Fibroblast of skin of left quadriceps (primary cell): ENCODE data around the gene KRTAP10-6.
"Not testable (repeated sequence)": the region's sequence is repeated elsewhere in the genome, so short reads cannot be mapped to it uniquely, and the experiment has no call there.

ENCODE experiments used
- DNase-seq, 2 experiments: peaks; one replicate each; pipeline ENCODE4 v3.0.0-alpha.2; 2013; ENCODE audit warnings: low read depth in 2 of 2

Gene KRTAP10-6

DNA sequence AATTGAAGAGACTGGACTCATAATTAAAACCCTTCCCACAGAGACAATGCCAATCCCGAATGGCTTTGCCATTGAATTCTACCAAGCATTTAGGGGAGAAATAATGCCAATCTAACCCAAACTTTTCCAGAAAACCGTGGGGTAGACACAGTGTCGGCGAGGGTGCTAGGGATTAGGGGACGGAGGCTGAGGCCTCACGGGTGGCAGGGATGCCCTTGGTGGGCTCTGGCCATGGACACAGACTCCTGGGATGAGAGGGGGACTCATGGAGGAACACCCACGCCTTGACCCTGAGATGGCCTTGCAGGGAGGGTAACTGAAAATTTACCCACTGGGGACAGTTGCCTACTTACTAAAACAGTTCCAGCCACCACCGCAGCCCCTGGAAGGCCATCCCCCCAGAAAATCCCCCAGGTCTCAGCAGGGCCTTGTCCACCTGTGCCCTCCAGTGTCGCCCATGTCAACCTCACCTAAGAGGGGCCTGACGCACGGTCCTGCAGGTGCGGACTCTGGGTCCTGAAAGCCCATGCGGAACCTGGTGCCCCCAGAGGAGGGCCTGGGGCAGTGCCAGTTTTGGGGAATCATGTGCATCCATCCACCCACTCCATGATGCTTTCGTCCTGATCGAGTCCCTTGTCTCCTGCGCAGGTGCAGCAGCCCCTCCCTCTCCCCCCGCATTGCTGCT, 13.8 kb downstream of the KRTAP10-6 start:
- no peak for DNase-seq

DNA sequence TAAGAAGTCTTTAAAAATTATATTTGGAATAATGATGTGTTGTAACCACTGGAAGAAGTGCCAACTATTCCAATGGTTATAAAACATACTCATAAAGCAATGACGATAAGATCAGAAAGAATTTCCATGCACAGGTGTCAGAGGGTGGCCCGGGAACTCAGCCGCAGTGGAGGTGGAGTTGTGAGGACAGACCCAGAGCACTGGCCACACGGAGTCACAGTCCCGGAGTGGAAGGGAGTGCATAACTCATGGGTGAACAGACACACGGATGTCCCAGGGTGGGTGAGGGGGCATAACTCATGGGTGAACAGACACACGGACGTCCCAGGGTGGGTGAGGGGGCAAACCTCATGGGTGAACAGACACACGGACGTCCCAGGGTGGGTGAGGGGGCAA, 16.3 kb downstream of the KRTAP10-6 start:
- no peak for DNase-seq

DNA sequence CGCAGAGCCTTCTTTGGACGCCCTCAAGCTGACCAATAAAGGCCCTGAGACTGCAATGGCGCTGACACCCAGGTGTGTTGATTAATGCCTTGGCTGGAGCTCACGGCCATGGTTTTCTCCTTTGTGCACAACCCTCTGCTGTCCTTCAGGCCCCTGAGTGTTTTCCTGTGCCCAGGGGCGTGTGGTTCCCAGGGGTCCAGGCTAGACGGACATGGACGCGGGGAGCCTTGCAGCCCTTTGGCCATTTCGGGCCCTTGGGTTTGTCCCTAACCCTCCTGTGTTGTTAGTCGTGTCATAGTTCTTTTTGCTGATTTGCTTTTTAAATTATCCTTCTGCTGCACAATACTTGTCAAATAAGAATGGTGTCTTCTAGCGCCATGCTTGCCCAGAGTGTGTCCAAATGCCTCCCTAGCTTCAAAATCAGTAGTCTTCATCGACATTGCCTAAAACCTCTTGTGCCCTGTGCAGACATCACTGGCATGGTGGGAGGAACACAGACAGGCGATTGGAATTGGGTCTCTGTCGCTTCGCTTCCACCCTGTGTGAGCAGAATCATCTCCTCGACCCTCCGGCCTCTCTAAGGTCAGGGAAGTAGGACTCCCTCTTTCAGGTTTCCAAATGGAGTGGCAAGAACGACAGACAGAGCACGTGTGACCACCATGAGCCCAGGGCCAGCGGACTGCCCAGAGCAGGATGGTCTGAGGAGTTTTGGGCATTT, 16.8 kb downstream of the KRTAP10-6 start:
- DNase-seq: no peak

DNA sequence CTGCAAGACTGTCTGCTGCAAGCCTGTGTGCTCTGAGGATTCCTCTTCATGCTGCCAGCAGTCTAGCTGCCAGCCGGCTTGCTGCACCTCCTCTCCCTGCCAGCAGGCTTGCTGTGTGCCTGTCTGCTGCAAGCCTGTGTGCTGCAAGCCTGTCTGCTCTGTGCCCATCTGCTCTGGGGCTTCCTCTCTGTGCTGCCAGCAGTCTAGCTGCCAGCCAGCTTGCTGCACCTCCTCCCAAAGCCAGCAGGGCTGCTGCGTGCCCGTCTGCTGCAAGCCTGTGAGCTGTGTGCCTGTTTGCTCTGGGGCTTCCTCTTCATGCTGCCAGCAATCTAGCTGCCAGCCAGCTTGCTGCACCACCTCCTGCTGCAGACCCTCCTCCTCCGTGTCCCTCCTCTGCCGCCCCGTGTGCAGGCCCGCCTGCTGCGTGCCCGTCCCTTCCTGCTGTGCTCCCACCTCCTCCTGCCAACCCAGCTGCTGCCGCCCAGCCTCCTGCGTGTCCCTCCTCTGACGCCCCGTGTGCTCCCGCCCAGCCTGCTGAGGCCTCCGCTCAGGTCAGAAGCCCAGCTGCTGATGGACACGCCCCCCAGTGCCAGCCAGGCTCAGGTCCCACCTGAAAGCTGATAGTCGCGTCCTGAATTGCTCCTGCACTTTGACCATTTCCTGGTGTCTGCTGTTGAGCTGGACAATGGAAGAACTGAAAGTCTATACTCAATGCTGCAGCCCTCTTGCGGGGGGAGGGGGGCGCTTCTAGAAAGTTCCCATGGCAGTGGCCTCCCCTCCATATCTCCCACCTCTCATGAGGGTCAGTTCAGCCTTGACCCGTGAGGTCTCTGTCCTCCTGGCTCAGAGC, 17.6 kb downstream of the KRTAP10-6 start:
- DNase-seq: no peak

DNA sequence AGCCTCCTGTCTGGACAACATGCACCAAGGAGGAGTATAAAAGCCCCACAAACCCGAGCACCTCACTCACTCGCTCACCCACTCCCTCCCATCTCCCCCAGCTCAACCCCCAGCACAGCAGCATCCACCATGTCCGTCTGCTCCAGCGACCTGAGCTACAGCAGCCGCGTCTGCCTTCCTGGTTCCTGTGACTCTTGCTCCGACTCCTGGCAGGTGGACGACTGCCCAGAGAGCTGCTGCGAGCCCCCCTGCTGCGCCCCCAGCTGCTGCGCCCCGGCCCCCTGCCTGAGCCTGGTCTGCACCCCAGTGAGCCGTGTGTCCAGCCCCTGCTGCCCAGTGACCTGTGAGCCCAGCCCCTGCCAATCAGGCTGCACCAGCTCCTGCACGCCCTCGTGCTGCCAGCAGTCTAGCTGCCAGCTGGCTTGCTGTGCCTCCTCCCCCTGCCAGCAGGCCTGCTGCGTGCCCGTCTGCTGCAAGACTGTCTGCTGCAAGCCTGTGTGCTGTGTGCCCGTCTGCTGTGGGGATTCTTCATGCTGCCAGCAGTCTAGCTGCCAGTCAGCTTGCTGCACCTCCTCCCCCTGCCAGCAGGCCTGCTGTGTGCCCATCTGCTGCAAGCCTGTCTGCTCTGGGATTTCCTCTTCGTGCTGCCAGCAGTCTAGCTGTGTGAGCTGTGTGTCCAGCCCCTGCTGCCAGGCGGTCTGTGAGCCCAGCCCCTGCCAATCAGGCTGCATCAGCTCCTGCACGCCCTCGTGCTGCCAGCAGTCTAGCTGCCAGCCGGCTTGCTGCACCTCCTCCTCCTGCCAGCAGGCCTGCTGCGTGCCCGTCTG, 18.5 kb downstream of the KRTAP10-6 start, which contains the start of gene KRTAP10-4:
KRTAP10-4 (plus strand) TSS at position 100 of the 827 bp plus-strand sequence; CDS start at position 130, 30 bp downstream.
- DNase-seq: not testable (repeated sequence)

DNA sequence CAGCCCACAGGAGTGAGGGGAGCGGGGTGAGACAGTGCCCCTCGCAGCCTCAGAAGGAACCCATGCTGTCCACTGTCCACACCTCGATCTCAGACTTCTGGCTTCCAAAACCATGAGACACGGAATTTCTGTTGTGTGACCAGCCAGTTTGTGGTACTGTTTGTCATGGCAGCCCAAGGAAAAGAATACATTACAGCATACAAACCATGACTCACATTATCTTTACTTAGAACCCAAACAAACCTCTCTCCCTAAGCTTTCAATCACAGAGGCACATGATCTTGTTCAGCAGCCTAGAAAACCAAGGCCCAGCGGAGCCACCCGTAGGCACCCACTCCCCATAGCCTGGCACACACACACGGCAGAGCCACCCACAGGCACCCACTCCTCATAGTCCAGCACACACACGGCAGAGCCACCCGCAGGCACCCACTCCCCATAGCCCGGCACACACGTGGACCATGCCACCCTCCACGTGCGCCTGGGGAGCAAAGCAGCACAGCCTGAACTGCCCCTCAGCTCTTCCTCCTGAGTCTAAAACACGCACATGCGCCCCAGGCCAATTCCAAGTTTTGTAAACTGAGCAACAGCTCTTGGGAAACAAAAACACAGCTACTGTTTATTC, 19.2 kb downstream of the KRTAP10-6 start:
- no peak for DNase-seq

DNA sequence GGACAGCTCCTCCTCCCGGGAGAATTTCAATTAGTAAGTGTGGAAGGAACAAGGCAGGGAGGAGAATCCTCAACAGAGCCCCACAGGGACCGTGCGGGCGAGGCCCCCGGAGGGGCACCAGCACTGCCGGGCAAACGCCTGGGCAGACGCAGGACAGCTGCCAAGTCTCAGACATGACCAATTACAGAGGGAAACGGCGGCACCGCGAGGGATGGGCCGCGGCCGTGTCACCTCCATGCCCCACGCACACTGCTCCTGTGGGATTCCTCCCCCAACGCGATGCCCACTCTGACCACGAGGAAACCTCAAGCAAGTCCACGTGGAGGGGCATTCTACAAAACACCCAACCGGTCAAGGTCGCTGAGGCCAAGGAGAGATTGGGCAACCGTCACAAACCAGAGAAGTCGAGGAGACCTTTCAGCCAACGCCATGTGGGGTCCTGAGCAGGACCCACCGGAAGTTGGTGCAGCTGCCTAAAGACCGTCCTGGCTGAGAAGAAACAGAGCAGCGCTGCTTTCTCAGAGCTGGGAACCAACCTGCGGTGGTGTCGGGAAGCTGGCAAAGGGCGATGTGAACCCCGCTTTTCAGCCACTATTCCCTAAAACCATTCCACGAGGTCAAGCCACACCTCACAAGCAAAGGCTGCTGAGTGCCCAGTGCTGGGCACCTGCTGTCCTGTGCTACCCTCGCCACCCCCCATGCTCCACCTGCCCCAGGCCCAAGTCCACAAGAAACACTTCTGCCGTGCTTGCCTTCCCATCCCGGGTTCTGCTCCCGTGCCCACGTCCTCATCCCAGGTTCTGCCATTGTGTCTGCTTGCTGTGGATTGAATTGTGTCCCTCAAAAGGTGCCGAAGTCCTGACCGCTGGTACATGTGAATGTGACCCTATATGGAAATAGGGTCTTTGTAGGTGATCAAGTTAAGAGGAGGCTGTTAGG, 20.2 kb downstream of the KRTAP10-6 start:
- no peak for DNase-seq

DNA sequence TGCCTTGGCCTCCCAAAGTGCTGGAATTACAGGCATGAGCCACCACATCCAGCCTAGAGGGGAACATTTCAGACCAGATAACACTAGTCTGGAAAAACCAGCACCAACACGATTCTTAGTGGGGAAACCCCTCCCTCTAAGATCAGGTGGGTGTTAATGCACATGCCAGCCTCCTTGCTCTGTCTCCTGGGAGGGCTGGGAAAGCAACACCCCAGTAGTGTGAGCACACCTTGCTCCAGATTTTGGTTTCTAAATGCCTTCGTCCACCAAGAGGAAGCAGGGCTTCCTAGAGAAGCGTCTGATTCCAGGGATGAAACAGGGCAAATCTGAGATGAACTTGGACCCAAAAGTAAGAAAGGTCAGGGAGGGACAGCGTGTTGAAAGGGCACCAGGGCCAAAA, 21.0 kb downstream of the KRTAP10-6 start:
- no peak for DNase-seq

DNA sequence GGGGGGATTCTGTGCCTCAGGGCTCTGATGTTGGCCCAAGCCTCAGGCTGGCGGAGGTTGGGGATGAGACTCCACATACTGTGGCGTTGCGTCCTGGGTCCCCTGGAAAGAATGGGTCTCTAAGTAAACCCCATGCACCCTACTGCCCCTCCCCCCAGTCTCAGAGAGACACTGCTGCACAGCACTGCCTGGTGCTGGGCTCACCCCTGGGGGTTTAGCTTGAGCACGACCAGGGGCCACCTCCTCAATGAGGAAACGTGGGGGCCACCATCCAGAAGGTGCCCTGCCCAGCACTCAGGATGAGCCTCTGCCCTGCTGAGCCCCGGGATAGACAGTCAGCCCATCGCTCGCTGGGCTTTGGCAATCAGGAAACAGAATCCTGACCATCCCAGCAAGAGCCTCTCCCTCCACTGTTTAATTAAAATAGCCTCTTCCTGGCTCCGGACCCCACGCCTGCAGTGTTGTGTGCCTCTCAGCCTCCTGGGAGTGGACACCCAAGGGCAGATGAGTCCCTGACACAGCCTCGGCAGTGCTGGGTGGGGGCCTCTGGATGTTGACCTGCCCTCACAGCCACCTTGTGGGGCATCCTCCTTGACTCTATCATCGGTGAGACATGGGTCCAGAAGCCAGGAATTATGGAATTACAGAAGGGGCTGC, 22.3 kb downstream of the KRTAP10-6 start:
- DNase-seq: no peak

DNA sequence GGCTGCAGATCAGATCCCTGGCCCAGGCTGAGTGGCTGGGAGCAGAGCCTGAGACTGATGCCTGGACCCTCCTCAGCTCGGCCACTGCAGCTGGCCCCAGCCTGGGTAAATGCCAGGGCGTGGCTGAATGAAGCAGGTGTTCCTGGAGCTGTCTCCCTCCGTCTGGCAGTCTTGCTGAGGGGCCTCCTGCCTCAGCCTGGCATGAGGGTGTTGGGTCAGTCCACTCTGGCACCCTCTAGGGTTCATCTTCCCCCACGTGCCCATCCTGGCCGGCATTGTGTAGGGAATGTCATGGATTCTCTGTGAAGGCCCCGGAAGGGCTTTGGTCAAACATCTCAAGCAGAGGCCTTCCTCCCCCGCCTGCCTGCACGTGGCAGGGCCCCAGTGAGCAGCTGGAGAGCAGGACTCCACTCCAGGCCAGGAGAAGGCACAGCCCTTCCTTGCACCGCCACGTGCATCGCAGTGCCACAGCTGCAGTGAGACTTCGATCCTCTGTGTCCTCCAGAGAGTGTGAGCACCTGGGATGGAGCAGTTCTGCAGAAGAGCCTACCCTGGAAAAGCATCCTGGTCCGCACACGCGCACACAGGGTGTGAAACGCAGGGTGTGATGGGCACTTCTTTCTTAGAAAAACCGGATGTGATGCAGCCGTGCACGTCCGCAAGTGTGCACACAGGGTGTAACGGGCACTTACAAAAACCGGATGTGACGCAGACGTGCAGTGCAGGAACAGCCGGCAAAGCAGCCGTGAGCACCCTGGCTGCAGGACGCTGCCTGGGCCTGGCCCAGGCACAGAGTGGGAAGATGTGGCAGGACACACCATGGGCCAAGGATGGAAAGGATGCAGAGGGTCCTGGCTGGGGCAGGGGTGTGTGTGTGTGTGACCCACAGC, 23.4 kb downstream of the KRTAP10-6 start:
- no peak for DNase-seq

DNA sequence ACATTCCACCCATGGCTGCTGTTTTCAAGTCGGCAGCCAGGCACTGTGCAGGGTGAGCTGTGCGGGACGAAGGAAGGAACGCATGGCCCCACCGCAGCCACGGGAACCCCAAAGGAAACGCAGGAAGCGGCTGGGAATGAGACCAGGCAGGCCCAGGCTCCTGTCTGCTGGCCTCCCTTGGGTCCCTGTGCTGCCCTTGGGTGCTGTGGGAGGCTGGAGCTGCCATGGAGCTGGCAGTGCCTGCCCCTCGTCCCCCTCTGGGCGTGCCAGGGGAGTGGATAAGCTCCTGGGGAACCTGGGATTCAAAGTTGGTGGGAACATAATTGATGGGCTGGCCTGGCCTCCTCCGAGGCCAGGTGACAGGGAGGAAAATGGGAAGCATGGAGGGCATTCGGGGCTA, 24.0 kb downstream of the KRTAP10-6 start:
- DNase-seq: no peak

DNA sequence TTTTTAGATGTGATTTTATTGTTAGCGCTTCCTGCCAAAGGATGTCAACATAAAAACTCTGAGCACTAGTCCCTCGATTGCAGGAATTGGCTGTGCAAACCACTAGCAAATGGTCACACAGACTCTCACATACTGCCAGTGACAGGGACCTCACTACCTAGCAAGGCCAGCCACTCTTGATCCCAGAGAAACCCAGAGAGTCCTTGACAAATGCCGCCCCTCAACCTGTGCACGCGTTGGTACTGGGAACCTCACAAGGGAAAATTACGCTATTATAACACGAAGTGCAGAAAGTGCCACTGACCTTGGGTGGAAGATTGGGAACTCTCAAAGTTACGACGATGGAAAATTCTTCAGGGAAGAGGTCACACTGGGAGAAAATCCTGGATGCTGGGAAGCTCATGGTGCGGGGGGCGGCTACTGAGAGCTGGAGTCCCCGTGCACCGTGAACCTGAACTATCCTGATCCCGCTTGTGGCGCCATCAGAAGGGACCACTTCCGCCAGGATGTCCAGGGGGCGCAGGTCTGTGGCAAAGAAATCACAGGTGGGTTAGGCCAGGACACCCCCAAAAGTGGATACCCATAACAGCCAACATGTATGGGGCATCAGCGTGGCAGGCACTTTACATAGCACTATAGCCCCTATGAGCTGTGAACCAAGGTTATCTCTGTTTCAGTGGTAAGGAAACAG, 24.7 kb downstream of the KRTAP10-6 start:
- DNase-seq: no peak

DNA sequence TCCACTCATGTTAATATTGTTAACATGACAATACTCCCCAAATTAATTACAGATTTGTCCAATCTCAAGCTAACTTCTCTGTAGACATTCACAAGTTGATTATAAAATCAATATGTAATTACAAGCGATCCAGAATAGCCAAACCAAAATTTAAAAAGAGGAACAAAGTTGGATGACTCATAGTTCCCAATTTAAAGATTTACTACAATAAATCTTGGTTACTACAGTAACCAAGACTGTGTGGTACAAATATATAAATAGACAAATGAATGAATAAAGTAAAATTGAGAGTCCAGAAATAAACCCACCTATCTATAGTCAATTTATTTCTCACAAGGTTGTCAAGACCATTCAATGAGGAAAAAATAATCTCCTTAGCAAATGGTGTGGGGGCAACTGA, 25.9 kb downstream of the KRTAP10-6 start:
- DNase-seq: no peak

DNA sequence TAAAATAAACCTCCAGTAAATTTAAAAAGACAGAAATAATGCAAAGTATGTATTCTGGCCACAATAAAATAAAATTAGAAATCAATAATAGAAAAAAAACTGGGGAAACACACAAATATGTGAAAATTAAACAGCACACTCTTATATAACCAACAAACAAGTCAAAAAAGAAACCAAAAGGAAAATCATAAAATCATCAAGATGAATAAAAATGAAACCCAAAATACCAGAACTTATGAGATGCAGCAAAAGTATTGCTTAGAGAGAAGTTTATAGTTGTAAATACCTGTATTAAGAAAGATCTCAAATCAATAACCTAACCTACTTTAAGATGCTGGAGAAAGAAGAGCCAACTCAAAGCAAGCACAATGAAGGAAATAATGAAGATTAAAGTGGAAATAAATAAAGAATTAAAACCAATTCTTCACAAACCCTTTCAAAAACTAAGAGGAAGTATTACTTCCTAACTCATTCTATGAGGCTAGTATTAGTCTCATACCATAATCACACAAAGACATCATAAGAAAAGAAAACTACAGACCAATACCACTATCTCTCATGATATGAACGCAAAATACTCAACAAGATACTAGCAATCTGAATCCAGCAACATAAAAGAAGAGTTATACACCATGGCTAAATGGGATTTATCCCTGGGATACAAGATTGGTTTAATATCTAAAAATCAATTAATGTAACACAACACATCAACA, 27.3 kb downstream of the KRTAP10-6 start:
- DNase-seq: no peak

DNA sequence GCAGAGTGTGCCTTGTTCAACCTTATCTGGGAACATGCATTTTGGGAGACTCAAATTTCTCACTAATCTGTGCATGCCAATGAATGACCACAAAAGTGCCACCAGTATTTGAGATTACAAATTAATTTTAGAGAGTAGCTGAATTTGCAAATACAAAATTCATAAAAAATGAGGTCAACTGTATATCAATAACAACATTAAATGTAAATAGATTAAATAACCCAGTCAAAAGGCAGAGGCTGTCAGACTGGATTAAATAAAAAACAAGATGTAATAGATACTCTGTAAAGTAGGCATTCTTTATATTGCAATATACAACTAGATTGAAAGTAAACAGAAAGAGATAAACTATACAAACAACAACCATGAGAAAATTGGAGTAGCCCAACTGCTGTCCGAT, 28.2 kb downstream of the KRTAP10-6 start:
- no peak for DNase-seq

DNA sequence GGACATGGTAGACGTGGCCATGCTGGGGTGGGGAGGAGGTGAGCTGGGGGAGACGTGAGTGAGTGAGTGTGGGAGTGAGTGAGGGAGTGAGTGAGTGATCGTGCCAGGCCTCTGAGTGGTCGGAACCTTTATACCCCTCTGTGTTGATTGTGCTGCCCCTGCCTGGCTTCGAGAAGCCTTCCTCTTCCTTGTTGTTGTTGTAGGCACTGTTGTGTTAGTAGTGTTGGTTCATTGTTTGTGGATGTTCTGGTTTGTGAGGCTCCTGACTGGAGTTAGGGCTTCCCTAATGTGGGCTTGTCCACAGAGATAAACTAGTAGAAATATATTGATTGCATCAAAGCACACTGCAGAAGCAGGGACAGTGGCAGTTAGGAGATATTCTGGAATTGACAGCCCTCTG, 33.6 kb downstream of the KRTAP10-6 start, which contains the start of gene KRTAP10-3:
KRTAP10-3 (minus strand) TSS at position 101 of the 400 bp plus-strand sequence; CDS start at position 21, 80 bp downstream.
- no peak for DNase-seq

DNA sequence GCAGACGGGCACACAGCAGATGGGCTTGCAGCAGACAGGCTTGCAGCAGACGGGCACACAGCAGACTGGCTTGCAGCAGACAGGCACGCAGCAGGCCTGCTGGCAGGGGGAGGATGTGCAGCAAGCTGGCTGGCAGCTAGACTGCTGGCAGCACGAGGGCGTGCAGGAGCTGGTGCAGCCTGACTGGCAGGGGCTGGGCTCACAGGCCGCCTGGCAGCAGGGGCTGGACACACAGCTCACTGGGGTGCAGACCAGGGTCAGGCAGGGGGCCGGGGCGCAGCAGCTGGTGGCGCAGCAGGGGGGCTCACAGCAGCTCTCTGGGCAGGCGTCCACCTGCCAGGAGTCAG, 34.0 kb downstream of the KRTAP10-6 start:
- not testable (repeated sequence) for DNase-seq
